Loucy (cell line): ENCODE measurements around the gene DSC3.

Experiments
- EZH2phosphoT487 ChIP-seq: fragments of 200-600 bp; IDR thresholded peaks from 2 replicates; pipeline ENCODE4 v1.6.1; 2018; ENCODE audit warnings: antibody characterized with exemption, mild to moderate bottlenecking, moderate library complexity, borderline replicate concordance
- TF ChIP-seq, protein P1 (sequence below): fragments of 200-600 bp; sonication (generic); conservative IDR thresholded peaks from 2 replicates; pipeline ENCODE4 v1.5.1; 2014; ENCODE audit warnings: mild to moderate bottlenecking, antibody characterized with exemption, low read length

- TF ChIP-seq, protein P1, sequence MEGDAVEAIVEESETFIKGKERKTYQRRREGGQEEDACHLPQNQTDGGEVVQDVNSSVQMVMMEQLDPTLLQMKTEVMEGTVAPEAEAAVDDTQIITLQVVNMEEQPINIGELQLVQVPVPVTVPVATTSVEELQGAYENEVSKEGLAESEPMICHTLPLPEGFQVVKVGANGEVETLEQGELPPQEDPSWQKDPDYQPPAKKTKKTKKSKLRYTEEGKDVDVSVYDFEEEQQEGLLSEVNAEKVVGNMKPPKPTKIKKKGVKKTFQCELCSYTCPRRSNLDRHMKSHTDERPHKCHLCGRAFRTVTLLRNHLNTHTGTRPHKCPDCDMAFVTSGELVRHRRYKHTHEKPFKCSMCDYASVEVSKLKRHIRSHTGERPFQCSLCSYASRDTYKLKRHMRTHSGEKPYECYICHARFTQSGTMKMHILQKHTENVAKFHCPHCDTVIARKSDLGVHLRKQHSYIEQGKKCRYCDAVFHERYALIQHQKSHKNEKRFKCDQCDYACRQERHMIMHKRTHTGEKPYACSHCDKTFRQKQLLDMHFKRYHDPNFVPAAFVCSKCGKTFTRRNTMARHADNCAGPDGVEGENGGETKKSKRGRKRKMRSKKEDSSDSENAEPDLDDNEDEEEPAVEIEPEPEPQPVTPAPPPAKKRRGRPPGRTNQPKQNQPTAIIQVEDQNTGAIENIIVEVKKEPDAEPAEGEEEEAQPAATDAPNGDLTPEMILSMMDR: no peak
- TF ChIP-seq EZH2phosphoT487: no peak
Measured at GRCh38 chr18:31070206-31070605, 27.7 kb upstream of the DSC3 start.
